Measurements from ENCODE around the gene HSPB2. TPM values are rescaled to one million over a fixed set of nuclear protein-coding genes. Genes with fewer than 3 reads are reported as not detected.

Gene HSPB2
- total and polyA plus RNA-seq, 2 donors (not counting 1 experiment from before 2014, with no cell fraction given): not detected

- no peaks in the 10 kb centered on the region for H3K27me3 Mint-ChIP-seq
- Histone ChIP-seq H3K4me1 (ENCODE audit: control insufficient read depth in 2 of 2, insufficient read depth in 2 of 2, low read length in 2 of 2) (peaks cover 10 to 12% of the 10 kb centered on the region in 2 donors), H3K27ac (ENCODE audit: low read length in 2 of 2) (no peak overlapping the region), H3K9ac (ENCODE audit: low read length) (no peak overlapping the region), H3K27me3 (replicated peaks in 1 of 4; ENCODE audit: control extremely low read depth in 1 of 4, control insufficient read depth in 3 of 4, insufficient read depth in 4 of 4, low read length in 3 of 4) (no peaks in the 10 kb centered on the region), H3K36me3 (replicated peaks in 1 of 2; ENCODE audit: control extremely low read depth in 1 of 2, control insufficient read depth in 1 of 2, extremely low read depth in 1 of 2, insufficient read depth in 2 of 2, low read length in 1 of 2) (no peaks in the 10 kb centered on the region), H3K4me3 (ENCODE audit: control extremely low read depth in 1 of 5, extremely low read depth in 1 of 5, insufficient read depth in 1 of 5, low read depth in 2 of 5, low read length in 4 of 5) (no peak overlapping the region), H2AFZ (ENCODE audit: insufficient read depth, low read depth, low read length, poor library complexity, severe bottlenecking) (no peak overlapping the region), H3K4me2 (replicated peaks; ENCODE audit: low read depth, low read length, poor library complexity, severe bottlenecking) (no peak overlapping the region), H3K9me3 (ENCODE audit: control extremely low read depth in 1 of 3, control insufficient read depth in 2 of 3, insufficient read depth in 1 of 3, low read length in 2 of 3) (no peaks in the 10 kb centered on the region), H4K20me1 (ENCODE audit: control insufficient read depth, insufficient read depth, low read length, poor library complexity, severe bottlenecking) (no peaks in the 10 kb centered on the region), H3K79me2 (ENCODE audit: control insufficient read depth, insufficient read depth, low read length) (no peaks in the 10 kb centered on the region)
- no peaks in the 10 kb centered on the region for H3K9me3 Mint-ChIP-seq (ENCODE audit: insufficient read depth)
- CTCF ChIA-PET: interaction anchor here (0.7 to 2.6 kb wide), 2 partner anchors 14 to 69 kb away, joined by 7 read pairs; no protein-coding TSS in a partner anchor
- no peak overlapping the region for H3K27ac Mint-ChIP-seq
- peaks cover 10% of the 10 kb centered on the region for H3K4me1 Mint-ChIP-seq
- POLR2A ChIA-PET: no interaction called here
- intact Hi-C loops (cut with micrococcal nuclease): no loop called here
- H3K4me3 Mint-ChIP-seq: no peak overlapping the region
- WGBS (ENCODE audit: insufficient coverage): no CpG with 5 or more reads among the region's 1 CpG
- no peak for ATAC-seq (ENCODE audit: low read depth)
- no peak for DNase-seq
- TF ChIP-seq EZH2 (IDR thresholded peaks at IDR 0.05; ENCODE audit: borderline replicate concordance, insufficient read depth, low read depth, low read length, poor library complexity, severe bottlenecking): no peak
- TF ChIP-seq CTCF (IDR thresholded peaks at IDR 0.05): no peak
Measured at GRCh38 chr11:111945198-111945597, 32.7 kb downstream of the HSPB2 start.

GRCh38 chr11:111946499-111946898 is 34.0 kb downstream of the HSPB2 start:
- no peaks in the 10 kb centered on the region for H3K9me3 Mint-ChIP-seq (ENCODE audit: insufficient read depth)
- no peak overlapping the region for H3K27ac ChIP-seq (ENCODE audit: low read length in 2 of 2)
- H3K9me3 ChIP-seq (ENCODE audit: control extremely low read depth in 1 of 3, control insufficient read depth in 2 of 3, insufficient read depth in 1 of 3, low read length in 2 of 3): no peaks in the 10 kb centered on the region
- no peak for ATAC-seq (ENCODE audit: low read depth)
- WGBS (ENCODE audit: insufficient coverage): 100% methylated on average over 2 of the region's 3 CpGs
- no peak overlapping the region for H3K4me2 ChIP-seq (replicated peaks; ENCODE audit: low read depth, low read length, poor library complexity, severe bottlenecking)
- no peak overlapping the region for H3K4me3 Mint-ChIP-seq
- no peaks in the 10 kb centered on the region for H3K27me3 Mint-ChIP-seq
- POLR2A ChIA-PET: no interaction called here
- DNase-seq: no peak
- H3K27me3 ChIP-seq (replicated peaks in 1 of 4; ENCODE audit: control extremely low read depth in 1 of 4, control insufficient read depth in 3 of 4, insufficient read depth in 4 of 4, low read length in 3 of 4): no peaks in the 10 kb centered on the region
- peaks cover 10% of the 10 kb centered on the region for H3K4me1 Mint-ChIP-seq
- no peak overlapping the region for H3K27ac Mint-ChIP-seq
- intact Hi-C loops (cut with micrococcal nuclease): no loop called here
- H2AFZ ChIP-seq (ENCODE audit: insufficient read depth, low read depth, low read length, poor library complexity, severe bottlenecking): no peak overlapping the region
- no peaks in the 10 kb centered on the region for H4K20me1 ChIP-seq (ENCODE audit: control insufficient read depth, insufficient read depth, low read length, poor library complexity, severe bottlenecking)
- no peaks in the 10 kb centered on the region for H3K36me3 ChIP-seq (replicated peaks in 1 of 2; ENCODE audit: control extremely low read depth in 1 of 2, control insufficient read depth in 1 of 2, extremely low read depth in 1 of 2, insufficient read depth in 2 of 2, low read length in 1 of 2)
- no peak overlapping the region for H3K4me3 ChIP-seq (ENCODE audit: control extremely low read depth in 1 of 5, extremely low read depth in 1 of 5, insufficient read depth in 1 of 5, low read depth in 2 of 5, low read length in 4 of 5)
- H3K79me2 ChIP-seq (ENCODE audit: control insufficient read depth, insufficient read depth, low read length): no peaks in the 10 kb centered on the region
- TF ChIP-seq EZH2 (IDR thresholded peaks at IDR 0.05; ENCODE audit: borderline replicate concordance, insufficient read depth, low read depth, low read length, poor library complexity, severe bottlenecking): no peak
- no peak for TF ChIP-seq CTCF (IDR thresholded peaks at IDR 0.05)
- no peak overlapping the region for H3K9ac ChIP-seq (ENCODE audit: low read length)
- CTCF ChIA-PET: no interaction called here
- H3K4me1 ChIP-seq (ENCODE audit: control insufficient read depth in 2 of 2, insufficient read depth in 2 of 2, low read length in 2 of 2): peaks cover 10 to 12% of the 10 kb centered on the region in 2 donors
